Retinal pigment epithelial cell (primary cell): Measurements from ENCODE around the gene SYNGAP1.

Experiments
- DNase-seq: peaks from one replicate; pipeline ENCODE4 v3.0.0-alpha.2; 2010; ENCODE audit warnings: low read depth
- H3K4me3 ChIP-seq: 2 replicates; pipeline ENCODE4 v1.5.1; 2011; ENCODE audit warnings: mild to moderate bottlenecking, low read length, control low read depth, moderate library complexity
- CTCF ChIP-seq: conservative IDR thresholded peaks from 2 replicates; pipeline ENCODE4 v1.5.1; 2011; ENCODE audit warnings: low read depth, low read length, control low read depth, inconsistent platforms

The SYNGAP1 gene

DNA sequence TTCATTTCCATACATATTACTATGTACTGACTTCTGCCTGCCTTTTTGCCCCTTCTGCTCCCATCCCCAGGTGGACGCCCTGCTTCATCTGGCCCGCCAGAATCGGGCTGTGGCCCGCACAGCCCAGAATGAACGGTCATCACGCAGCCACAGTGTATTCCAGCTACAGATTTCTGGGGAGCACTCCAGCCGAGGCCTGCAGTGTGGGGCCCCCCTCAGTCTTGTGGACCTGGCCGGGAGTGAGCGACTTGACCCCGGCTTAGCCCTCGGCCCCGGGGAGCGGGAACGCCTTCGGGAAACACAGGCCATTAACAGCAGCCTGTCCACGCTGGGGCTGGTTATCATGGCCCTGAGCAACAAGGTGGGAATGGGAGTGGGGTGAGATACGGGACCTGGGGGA is 13.7 kb upstream of the SYNGAP1 start:
- TF ChIP-seq CTCF: no peak
- H3K4me3 ChIP-seq: no peak overlapping the region
- DNase-seq: no peak

DNA sequence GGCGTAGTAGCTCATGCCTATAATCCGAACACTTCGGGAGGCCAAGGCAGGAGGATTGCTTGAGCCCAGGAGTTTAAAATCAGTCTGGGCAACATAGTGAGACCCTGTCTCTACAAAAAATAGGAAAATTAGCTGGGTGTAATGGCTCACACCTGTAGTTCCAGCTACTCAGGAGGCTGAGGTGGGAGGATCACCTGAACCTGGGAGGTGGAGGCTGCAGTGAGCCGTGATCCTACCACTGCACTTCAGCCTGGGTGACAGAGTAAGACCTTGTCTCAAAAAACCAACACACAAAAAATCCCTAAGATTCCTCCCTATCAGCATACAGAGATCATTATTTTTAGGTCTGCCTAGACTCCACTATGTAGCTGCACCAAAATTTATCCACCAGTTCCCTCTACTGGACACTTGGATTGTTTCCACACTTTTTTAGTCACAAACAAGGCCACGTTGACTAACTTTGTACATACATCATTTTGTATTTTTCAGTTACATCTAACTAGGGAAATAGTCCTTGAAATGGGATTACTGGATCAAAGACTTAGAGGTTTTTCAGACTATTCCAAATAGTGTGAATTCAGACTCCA is 12.6 kb upstream of the SYNGAP1 start:
- no peak for DNase-seq
- no peak overlapping the region for H3K4me3 ChIP-seq
- TF ChIP-seq CTCF: peak; percentile 38

- H3K4me3 ChIP-seq: peak overlapping the region; percentile 74
- no peak for TF ChIP-seq CTCF
- peak; percentile 83 for DNase-seq
Measured at GRCh38 chr6:33410050-33410710, 9.7 kb upstream of the SYNGAP1 start.

DNA sequence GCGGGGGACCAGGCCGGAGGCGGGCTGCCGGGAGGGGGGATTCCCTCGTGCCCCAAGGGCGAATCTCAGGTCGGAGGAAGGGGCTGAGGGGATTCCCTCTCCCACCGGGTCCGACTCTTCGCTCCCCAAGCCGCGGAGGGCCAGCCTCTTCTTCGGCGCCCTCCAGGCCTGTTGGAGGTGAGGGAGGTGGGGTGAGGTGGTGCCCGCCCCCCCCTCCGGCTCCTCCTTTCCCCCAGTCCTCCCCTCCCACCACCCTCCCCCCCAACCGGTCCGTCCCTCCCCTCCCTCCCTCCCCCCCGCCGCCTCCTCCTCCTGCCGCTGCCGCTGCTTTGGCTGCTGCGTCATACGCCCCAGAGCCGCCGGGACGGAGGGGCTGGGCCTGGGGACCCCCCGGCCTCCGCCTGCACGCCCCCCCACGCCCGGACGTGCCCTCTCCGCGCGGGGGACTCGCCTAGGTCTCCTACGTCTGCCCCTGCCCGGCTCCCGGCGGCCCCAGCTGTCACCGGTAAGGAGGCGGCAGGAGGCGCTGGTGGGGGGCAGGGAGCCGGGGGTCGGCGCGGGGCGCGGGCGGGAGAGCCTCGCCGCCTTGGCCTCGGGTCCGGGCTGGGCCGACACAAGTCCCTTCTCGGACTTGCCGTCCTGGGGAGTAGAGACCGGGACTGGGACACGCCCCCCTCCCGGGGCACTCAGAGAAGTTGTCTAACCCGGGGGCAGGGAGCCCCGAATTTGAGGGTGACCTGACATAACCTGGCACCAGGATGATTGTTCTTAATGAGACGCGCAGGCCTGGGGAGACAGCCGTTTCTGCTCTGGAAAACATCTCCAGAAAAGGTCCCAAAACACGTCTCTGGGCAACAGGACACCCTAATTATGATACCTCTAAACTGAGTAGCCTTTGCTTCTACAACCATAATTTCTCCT is 8.9 kb upstream of the SYNGAP1 start, which contains the start of gene PHF1:
Gene PHF1, plus strand, starts transcription at position 304 of the 921 bp plus-strand sequence. CDS start 1,250 bp downstream, outside the sequence.
- DNase-seq: no peak
- peak within 1 kb of the TSS; percentile 74 for H3K4me3 ChIP-seq
- TF ChIP-seq CTCF: no peak

GRCh38 chr6:33411632-33412005 is 8.2 kb upstream of the SYNGAP1 start:
- no peak for DNase-seq
- H3K4me3 ChIP-seq: peak overlapping the region; percentile 74
- TF ChIP-seq CTCF: no peak

DNA sequence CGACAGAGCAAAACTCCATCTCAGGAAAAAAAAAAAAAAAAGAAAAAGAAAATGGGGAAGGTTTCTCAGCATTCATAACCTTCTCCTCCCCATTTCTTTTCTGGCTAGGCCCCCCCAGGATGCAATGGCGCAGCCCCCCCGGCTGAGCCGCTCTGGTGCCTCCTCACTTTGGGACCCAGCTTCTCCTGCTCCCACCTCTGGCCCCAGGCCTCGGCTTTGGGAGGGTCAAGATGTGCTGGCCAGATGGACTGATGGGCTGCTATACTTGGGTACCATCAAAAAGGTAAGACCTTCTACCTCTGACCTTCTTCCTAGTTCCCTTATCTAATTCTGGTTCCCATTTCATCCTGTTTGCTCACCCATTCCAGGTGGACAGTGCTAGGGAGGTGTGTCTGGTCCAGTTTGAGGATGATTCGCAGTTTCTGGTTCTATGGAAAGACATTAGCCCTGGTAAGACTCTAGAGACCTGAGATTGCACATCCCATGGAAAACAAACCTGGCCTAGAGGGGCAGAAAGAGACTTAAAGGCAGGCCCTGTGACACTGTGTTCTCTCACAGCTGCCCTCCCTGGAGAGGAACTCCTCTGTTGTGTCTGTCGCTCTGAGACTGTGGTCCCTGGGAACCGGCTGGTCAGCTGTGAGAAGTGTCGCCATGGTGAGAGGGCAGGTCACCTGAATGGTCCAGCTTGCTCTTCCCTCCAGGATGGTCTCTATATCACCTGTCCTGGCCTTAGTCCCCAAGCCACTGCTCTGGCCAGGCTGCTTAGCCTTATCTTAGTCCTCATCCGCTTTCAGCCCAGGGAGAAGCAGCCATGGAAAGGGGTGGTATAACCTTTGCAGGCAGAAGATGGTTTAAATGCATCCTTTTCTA is 7.5 kb upstream of the SYNGAP1 start:
- no peak overlapping the region for H3K4me3 ChIP-seq
- no peak for TF ChIP-seq CTCF
- no peak for DNase-seq
